ENCODE measurements around the gene PTPRJ. TPM values are rescaled to one million over a fixed set of nuclear protein-coding genes. Genes with fewer than 3 reads are reported as not detected.
A peak's percentile ranks its signal among the peaks of the same experiment; 100 is the strongest.

The PTPRJ gene
- total RNA-seq, 1 experiment from 2014 or later, result 59.4 TPM

GRCh38 chr11:48101958-48102357, 121.6 kb downstream of the PTPRJ start:
- Mint-ChIP-seq H3K27me3 (ENCODE audit: unreplicated experiment) (no peaks in the 10 kb centered on the region), H3K27ac (ENCODE audit: unreplicated experiment) (peak overlapping the region; percentile 88), H3K9me3 (ENCODE audit: low read depth, unreplicated experiment) (no peaks in the 10 kb centered on the region), H3K4me1 (ENCODE audit: low read depth, unreplicated experiment) (peaks cover 77% of the 10 kb centered on the region), H3K36me3 (ENCODE audit: insufficient read depth, unreplicated experiment) (peaks cover 25% of the 10 kb centered on the region), H3K4me3 (ENCODE audit: low read depth, unreplicated experiment) (peak overlapping the region; percentile 47)
- no peak for TF ChIP-seq CTCF (IDR thresholded peaks at IDR 0.05; ENCODE audit: unreplicated experiment)
- intact Hi-C loops (cut with micrococcal nuclease; ENCODE audit: unreplicated experiment), result no loop called here
- BruUV-seq (replicated peaks), result no TSS peak
- DNase-seq, result peak; percentile 22
- CTCF ChIA-PET, result interaction anchor here (1.0 kb wide), 1 partner anchor 47 kb away, joined by 3 read pairs; no protein-coding TSS in a partner anchor

- CTCF ChIA-PET, result interaction anchor here (0.6 to 1.4 kb wide), 7 partner anchors 10 to 179 kb away, joined by 3 to 6 read pairs (median 5); no protein-coding TSS in a partner anchor
- peak overlapping the region; percentile 63 for H3K4me3 Mint-ChIP-seq (ENCODE audit: low read depth, unreplicated experiment)
- DNase-seq, result peak; percentile 67
- intact Hi-C loops (cut with micrococcal nuclease; ENCODE audit: unreplicated experiment), result loop anchor here (1.0 to 2.0 kb wide), 2 partner anchors 114 to 157 kb away; no protein-coding TSS in a partner anchor
- peaks cover 19% of the 10 kb centered on the region for H3K36me3 Mint-ChIP-seq (ENCODE audit: insufficient read depth, unreplicated experiment)
- no peak for TF ChIP-seq CTCF (IDR thresholded peaks at IDR 0.05; ENCODE audit: unreplicated experiment)
- peak overlapping the region; percentile 88 for H3K27ac Mint-ChIP-seq (ENCODE audit: unreplicated experiment)
- H3K9me3 Mint-ChIP-seq (ENCODE audit: low read depth, unreplicated experiment), result no peaks in the 10 kb centered on the region
- peaks cover 92% of the 10 kb centered on the region for H3K4me1 Mint-ChIP-seq (ENCODE audit: low read depth, unreplicated experiment)
- BruUV-seq (replicated peaks), result TSS peak; percentile 94
- H3K27me3 Mint-ChIP-seq (ENCODE audit: unreplicated experiment), result no peaks in the 10 kb centered on the region
These were observed 123.5 kb downstream of the PTPRJ start for GRCh38 chr11:48103621-48104567.

- Mint-ChIP-seq H3K4me1 (ENCODE audit: low read depth, unreplicated experiment) (peaks cover 95% of the 10 kb centered on the region), H3K27ac (ENCODE audit: unreplicated experiment) (peak overlapping the region; percentile 88), H3K27me3 (ENCODE audit: unreplicated experiment) (no peaks in the 10 kb centered on the region), H3K9me3 (ENCODE audit: low read depth, unreplicated experiment) (no peaks in the 10 kb centered on the region), H3K36me3 (ENCODE audit: insufficient read depth, unreplicated experiment) (peaks cover 17% of the 10 kb centered on the region), H3K4me3 (ENCODE audit: low read depth, unreplicated experiment) (peak overlapping the region; percentile 63)
- peak; percentile 30 for DNase-seq
- no peak for TF ChIP-seq CTCF (IDR thresholded peaks at IDR 0.05; ENCODE audit: unreplicated experiment)
- intact Hi-C loops (cut with micrococcal nuclease; ENCODE audit: unreplicated experiment), result loop anchor here (1.0 to 2.0 kb wide), 2 partner anchors 114 to 158 kb away; no protein-coding TSS in a partner anchor
- BruUV-seq (replicated peaks), result TSS peak; percentile 98
- CTCF ChIA-PET, result interaction anchor here (0.6 to 1.4 kb wide), 6 partner anchors 11 to 180 kb away, joined by 3 to 6 read pairs (median 5); no protein-coding TSS in a partner anchor
These were observed 124.2 kb downstream of the PTPRJ start for GRCh38 chr11:48104568-48104924.

DNA sequence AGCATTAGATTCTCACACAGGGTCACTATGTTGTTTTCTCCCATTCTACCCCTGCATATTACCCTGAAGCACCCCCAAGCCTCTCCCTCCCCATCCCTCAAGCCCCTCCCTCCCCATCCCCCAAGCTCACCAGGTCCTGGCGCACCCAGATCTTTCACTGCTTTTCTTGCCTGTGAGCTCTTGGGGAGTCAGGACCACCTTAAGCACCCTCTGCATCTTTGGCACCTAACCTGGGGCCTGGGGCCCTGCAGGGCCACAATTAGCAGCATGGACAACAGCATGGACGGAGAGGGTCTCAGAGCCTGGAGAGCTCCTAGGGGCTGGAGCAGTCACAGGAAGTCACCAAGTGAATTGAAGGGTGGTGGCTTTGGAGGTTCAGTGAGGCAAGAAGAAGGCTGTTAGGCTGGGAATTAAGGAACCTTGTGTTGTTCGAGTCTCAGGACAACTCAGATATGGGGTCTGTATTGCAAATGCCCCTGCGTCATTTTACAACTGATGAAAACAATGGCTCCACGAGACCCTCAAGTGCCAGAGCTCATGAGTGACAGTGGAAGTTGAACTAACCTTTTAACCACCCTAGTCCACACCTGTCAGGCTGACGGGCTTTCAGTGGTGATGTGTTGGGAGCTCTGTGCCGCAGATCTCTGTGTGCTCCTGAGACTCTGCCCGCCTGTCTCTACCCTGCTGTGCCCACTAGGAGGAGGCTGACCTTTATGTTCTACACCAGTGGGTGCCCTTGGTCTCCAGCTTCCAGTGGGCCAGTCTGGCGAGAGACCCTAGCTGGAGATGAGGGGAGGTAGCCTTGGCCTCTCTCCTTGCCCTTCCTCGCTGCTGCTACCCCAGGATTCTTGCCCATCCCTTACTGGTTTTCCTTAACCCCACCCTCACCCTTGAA, 125.0 kb downstream of the PTPRJ start:
- intact Hi-C loops (cut with micrococcal nuclease; ENCODE audit: unreplicated experiment), result loop anchor here (2.0 kb wide), 1 partner anchor 159 kb away; no protein-coding TSS in a partner anchor

More for the DNA sequence above, 125.0 kb downstream of the PTPRJ start:
- BruUV-seq (replicated peaks), result no TSS peak
- H3K4me1 Mint-ChIP-seq (ENCODE audit: low read depth, unreplicated experiment), result peaks cover 97% of the 10 kb centered on the region
- H3K9me3 Mint-ChIP-seq (ENCODE audit: low read depth, unreplicated experiment), result no peaks in the 10 kb centered on the region
- TF ChIP-seq CTCF (IDR thresholded peaks at IDR 0.05; ENCODE audit: unreplicated experiment), result no peak
- peak overlapping the region; percentile 88 for H3K27ac Mint-ChIP-seq (ENCODE audit: unreplicated experiment)
- H3K27me3 Mint-ChIP-seq (ENCODE audit: unreplicated experiment), result no peaks in the 10 kb centered on the region
- DNase-seq, result no peak
- CTCF ChIA-PET, result interaction anchor here (0.5 to 1.2 kb wide), 8 partner anchors 12 to 391 kb away, joined by 3 to 6 read pairs (median 4); no protein-coding TSS in a partner anchor
- no peak overlapping the region for H3K4me3 Mint-ChIP-seq (ENCODE audit: low read depth, unreplicated experiment)
- peaks cover 23% of the 10 kb centered on the region for H3K36me3 Mint-ChIP-seq (ENCODE audit: insufficient read depth, unreplicated experiment)
